ENCODE results near the gene MREG. TPM values are rescaled to one million over a fixed set of nuclear protein-coding genes. Genes with fewer than 3 reads are reported as not detected.

MREG gene
- total and polyA plus RNA-seq, 7 donors, result 0.99 to 8.8 (median 1.5) TPM

DNA sequence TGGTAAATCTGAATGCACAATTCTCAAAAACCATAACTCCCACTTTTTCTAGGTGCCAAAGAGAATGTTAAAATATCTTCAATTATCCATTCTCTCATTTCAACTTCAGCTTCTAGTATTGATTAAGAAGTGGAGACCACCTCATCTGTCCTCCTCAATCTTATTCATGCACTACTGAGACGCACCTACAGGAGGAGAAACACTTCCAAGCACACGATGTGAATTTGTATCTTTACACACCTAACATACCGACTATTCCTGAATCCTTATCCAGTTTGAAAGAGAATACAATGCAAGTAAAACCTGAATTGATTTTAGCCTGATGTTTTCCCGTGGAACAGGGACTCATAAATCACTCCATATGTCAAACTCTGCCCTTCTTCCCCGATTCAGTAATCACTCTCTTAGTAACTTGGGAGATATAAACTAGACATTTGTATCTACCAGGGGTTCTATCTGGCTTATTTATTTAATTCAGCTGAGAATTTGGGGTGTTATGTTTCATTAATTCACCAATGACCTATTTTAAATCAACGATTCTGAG is 101.0 kb downstream of the MREG start:
- Histone ChIP-seq H3K27me3 (no peaks in the 10 kb centered on the region), H3K27ac (no peak overlapping the region), H3K4me1 (no peaks in the 10 kb centered on the region), H3K9me3 (no peaks in the 10 kb centered on the region), H3K4me3 (no peak overlapping the region), H3K36me3 (no peaks in the 10 kb centered on the region)
- no peak for DNase-seq
- intact Hi-C loops (cut with DNase I), result no loop called here
- TF ChIP-seq, protein P1, sequence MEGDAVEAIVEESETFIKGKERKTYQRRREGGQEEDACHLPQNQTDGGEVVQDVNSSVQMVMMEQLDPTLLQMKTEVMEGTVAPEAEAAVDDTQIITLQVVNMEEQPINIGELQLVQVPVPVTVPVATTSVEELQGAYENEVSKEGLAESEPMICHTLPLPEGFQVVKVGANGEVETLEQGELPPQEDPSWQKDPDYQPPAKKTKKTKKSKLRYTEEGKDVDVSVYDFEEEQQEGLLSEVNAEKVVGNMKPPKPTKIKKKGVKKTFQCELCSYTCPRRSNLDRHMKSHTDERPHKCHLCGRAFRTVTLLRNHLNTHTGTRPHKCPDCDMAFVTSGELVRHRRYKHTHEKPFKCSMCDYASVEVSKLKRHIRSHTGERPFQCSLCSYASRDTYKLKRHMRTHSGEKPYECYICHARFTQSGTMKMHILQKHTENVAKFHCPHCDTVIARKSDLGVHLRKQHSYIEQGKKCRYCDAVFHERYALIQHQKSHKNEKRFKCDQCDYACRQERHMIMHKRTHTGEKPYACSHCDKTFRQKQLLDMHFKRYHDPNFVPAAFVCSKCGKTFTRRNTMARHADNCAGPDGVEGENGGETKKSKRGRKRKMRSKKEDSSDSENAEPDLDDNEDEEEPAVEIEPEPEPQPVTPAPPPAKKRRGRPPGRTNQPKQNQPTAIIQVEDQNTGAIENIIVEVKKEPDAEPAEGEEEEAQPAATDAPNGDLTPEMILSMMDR (IDR thresholded peaks at IDR 0.05), result no peak
- TF ChIP-seq POLR2AphosphoS5 (IDR thresholded peaks at IDR 0.05), result no peak
- TF ChIP-seq POLR2A (IDR thresholded peaks at IDR 0.05), result no peak
- TF ChIP-seq EP300 (IDR thresholded peaks at IDR 0.05), result no peak
- 63 to 72% methylated on average over 6 of the region's 6 CpGs for WGBS, 2 donors

DNA sequence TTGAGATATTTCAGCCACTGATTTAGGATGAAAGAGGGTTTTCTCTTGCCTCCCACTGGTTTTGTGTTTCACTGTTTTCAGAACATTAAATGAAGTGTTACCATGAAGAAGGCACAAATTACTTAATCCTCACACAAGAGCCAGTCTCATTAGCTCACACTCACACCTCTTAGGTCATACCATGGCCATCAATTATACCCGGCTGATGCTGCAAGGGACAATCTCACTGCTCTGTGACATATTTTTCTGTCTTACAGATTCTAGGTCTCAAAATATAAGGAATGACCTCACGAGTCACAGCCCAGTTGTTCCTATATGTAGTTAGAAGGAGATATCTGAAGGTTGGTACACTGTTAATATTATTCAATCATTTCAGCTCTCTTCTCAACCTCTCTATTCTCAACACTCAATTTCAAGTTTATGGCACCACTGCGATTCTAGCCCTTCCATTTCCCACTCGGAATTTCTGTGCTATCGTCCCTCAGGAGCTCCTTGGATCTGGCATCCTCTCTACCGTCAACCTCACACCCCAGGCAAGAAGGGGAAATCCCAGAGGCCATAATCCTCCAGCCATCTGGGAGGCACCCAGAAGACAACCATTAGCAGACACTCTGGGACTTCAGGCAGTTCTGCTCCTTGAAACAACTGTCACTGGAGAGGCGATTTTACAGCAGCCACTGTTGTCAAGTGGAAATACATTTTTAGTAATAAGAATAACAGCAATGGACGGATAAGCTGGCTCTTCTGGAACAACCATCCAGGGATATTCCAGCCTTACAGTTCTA is 101.9 kb downstream of the MREG start:
- no peak overlapping the region for H3K27ac ChIP-seq
- no peak for DNase-seq
- TF ChIP-seq POLR2AphosphoS5 (IDR thresholded peaks at IDR 0.05) (no peak), EP300 (IDR thresholded peaks at IDR 0.05) (no peak), POLR2A (IDR thresholded peaks at IDR 0.05) (no peak)
- TF ChIP-seq, protein P1 (IDR thresholded peaks at IDR 0.05), result no peak
- H3K27me3 ChIP-seq, result no peaks in the 10 kb centered on the region
- 91 to 93% methylated on average over 8 of the region's 8 CpGs for WGBS, 2 donors
- intact Hi-C loops (cut with DNase I), result no loop called here
- H3K36me3 ChIP-seq, result no peaks in the 10 kb centered on the region
- H3K9me3 ChIP-seq, result no peaks in the 10 kb centered on the region
- no peaks in the 10 kb centered on the region for H3K4me1 ChIP-seq
- H3K4me3 ChIP-seq, result no peak overlapping the region

DNA sequence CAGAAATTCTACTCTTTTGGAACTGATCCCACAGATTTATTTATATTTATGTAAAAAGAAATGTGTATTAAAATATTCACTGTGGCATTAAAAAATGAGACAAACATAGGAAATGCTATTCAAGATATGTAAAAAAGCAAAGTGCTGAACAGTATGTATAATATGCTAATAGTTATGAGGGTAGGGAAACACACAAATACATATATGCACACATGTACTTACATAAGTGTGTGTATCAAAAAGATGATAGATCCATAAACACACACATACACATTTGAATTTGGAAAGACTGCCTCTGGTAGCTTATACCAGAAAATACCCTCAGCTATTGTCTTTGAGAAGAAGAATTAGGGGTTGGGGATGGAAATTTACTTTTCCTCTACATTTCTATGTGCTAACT is 103.2 kb downstream of the MREG start:
- no peak overlapping the region for H3K27ac ChIP-seq
- no peak for DNase-seq
- H3K4me3 ChIP-seq, result no peak overlapping the region
- intact Hi-C loops (cut with DNase I), result no loop called here
- no peaks in the 10 kb centered on the region for H3K9me3 ChIP-seq
- H3K36me3 ChIP-seq, result no peaks in the 10 kb centered on the region
- TF ChIP-seq POLR2A (IDR thresholded peaks at IDR 0.05), result no peak
- no peak for TF ChIP-seq POLR2AphosphoS5 (IDR thresholded peaks at IDR 0.05)
- TF ChIP-seq, protein P1 (IDR thresholded peaks at IDR 0.05), result no peak
- no peak for TF ChIP-seq EP300 (IDR thresholded peaks at IDR 0.05)
- no peaks in the 10 kb centered on the region for H3K4me1 ChIP-seq
- no peaks in the 10 kb centered on the region for H3K27me3 ChIP-seq

DNA sequence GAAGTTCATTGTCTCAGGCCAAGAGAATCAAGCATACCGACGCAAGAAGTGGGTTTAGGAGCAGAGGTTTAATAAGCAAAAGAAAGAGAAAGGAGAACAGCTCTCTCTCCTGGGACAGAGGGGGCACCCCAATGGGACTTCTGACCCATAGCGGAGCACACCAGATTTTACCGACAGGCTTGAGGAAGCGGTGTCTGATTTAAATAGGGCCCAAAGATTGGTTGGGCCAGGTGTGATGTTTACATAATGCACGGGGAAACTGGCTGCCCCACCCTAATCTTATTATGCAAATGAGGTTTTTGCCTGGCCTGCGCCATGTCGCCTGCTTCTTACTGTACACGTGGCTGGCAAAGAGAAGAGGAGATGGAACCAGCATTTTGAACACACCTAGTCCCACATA is 106.2 kb downstream of the MREG start:
- Histone ChIP-seq H3K4me1 (no peaks in the 10 kb centered on the region), H3K9me3 (no peaks in the 10 kb centered on the region), H3K36me3 (no peaks in the 10 kb centered on the region), H3K27me3 (no peaks in the 10 kb centered on the region), H3K4me3 (no peak overlapping the region), H3K27ac (no peak overlapping the region)
- no peak for DNase-seq
- TF ChIP-seq, protein P1 (IDR thresholded peaks at IDR 0.05), result no peak
- TF ChIP-seq POLR2A (IDR thresholded peaks at IDR 0.05), result no peak
- no peak for TF ChIP-seq POLR2AphosphoS5 (IDR thresholded peaks at IDR 0.05)
- 88% methylated on average over 9 of the region's 9 CpGs for WGBS, 2 donors
- intact Hi-C loops (cut with DNase I), result no loop called here

DNA sequence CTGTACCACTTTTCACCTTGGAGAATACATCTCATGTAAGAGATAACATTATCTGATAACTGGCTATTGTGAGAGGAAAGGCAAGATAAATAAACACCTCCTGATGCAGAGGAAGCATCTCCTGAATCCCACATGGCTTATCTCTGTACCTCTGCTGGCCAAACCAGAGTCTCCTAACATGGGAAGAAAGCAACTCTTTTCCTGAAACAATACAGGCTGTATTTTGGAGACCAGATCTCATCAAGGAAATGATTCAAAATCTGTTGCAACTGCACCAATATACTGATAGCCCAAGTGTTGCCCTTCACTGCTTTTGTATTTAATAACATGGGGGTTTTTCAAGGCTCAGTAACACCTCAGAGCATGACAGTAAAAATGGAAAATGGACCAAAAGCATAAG is 106.9 kb downstream of the MREG start:
- no peaks in the 10 kb centered on the region for H3K4me1 ChIP-seq
- intact Hi-C loops (cut with DNase I), result no loop called here
- no peaks in the 10 kb centered on the region for H3K9me3 ChIP-seq
- no peak for TF ChIP-seq POLR2AphosphoS5 (IDR thresholded peaks at IDR 0.05)
- TF ChIP-seq EP300 (IDR thresholded peaks at IDR 0.05), result no peak
- H3K4me3 ChIP-seq, result no peak overlapping the region
- no peak for DNase-seq
- H3K36me3 ChIP-seq, result no peaks in the 10 kb centered on the region
- no peaks in the 10 kb centered on the region for H3K27me3 ChIP-seq
- H3K27ac ChIP-seq, result no peak overlapping the region

Measured in sigmoid colon (tissue), 7 donors.